NK-92 (cell line): ENCODE data around the gene ENOX1.

ENCODE experiments used
- DNase-seq: peaks from one replicate; lab custom pipeline; 2025; ENCODE audit not compliant: unreplicated experiment; lab: John Stamatoyannopoulos, UW

ENOX1 gene

GRCh38 chr13:43676320-43676719, 110.5 kb downstream of the ENOX1 start:
- DNase-seq = no peak

DNA sequence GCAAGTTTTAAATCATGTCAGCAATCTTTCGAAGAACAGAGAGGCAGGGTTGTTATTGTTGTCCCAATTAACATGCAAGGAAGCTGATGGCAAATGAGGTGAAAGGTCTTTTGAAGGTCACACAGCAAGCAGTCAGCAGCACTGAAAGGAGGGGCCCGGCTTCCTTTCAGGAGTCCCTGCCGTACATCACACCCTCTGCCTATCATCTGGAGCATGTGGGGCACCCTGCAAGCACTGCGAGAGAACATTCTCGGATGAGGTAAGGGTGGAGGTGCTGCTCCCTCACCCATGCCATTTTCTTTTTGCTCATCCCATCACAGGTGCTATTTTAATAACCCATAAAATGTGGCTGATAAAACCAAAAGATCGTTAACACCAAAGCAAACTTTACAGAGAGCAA, 111.2 kb downstream of the ENOX1 start:
- DNase-seq = no peak

DNA sequence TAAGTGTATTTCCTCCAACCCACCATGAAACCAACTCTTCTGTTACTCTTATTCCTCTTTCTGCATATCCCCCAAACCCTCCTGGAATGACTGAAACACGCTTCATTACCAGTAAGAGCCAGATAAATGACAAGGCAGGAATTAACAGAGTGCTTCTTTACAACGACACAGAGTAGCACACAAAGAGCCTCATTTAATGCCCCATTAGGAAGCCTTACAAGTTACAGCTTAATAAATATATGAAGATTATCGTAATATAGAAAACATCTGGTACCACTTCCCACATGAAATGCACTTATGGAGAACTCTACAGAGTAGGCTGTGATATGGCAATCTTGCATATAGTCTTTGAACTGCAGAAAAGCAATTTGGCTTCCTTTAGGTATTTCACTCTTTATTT, 116.8 kb downstream of the ENOX1 start:
- no peak for DNase-seq

- DNase-seq = no peak
These were observed 117.7 kb downstream of the ENOX1 start for GRCh38 chr13:43669101-43669500.

GRCh38 chr13:43666403-43666802, 120.4 kb downstream of the ENOX1 start:
- no peak for DNase-seq

DNA sequence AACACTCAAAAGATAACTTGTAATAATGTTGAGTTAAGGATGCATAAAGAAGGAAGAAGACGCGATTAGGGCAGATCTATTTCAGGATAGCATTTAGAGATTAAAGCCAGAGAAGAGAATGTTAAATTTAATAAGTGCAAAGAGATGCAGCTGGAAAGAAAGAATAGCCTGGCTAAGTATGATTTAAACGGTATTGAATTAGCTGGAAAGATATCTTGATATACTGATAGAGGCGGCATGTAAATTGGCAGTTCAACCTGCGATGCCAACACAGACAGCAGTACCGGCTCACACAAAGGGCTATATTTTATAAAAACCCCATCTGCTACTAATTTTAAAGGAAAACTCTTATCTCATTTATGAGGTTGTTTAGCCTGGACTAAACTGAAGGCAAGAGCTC, 121.4 kb downstream of the ENOX1 start:
- no peak for DNase-seq

DNA sequence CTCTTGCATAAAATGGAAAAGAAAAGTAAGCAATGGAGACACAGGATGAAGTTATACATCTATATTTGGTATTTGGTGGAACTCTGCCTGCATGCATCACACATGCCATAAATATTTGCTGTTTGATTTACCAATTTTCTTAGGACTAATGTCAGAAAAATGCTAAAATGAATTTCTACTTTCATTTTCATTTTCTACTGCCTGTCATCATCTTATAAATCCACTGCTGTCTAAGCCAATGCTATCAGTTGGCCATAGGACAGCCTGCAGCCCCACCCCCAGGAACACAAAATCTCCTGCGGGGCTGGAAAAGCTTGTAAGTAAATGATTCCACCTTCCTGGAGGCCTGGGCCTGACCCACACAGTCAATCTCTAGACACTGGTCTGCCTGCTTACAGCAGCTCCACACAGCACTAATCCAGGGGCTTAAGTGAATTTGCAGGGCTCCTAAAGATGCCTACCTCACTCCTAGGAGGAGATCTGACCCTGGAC, 122.0 kb downstream of the ENOX1 start:
- DNase-seq = no peak

DNA sequence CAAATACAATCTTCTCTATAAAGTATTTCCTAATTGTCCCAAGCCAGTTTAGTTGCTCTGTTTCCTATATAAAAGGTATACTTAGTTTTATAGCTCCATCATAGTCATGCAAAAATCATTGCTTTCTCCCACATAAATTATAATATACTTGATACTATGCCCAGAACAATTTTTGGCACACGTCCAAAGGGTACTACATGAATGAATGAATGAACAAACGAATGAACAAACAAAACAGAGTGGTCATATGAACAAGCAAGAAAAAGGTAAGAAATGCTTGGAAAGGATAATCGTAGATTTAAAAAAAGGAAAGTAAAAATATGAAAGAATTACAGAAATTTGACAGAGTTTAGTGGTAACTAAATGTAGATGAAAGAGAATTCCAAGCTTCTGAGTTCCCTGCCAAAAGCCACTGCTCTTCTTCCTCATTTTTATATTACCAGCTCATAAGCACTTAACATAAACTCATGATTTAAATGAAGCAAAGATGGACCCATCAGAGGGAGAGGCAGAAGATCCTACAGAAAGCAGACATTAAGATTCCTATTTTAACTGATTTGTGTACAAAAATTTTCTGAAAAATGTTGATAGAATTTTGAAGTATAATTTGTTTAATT, 123.2 kb downstream of the ENOX1 start:
- DNase-seq = no peak

DNA sequence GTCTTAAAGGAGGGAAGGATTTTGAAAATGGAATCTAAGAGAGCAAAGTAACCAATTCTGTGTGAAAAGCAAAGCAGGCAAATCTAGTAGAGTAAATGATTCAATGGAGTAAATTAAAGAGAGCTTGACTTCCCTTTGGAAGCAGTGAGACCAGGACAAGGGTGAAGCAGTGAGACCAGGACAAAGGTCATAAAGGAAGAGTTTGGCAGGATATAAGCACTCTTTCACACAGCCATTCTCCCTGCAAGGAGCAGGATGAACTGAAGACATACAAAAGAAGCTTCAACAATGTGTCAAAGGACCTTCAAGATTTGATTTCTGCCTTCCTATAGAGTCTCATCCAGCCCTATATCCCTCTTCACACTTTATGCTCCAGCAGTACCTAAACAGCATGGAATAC, 123.8 kb downstream of the ENOX1 start:
- DNase-seq = no peak

GRCh38 chr13:43661161-43661830, 125.5 kb downstream of the ENOX1 start:
- DNase-seq = no peak

GRCh38 chr13:43657485-43657884, 129.3 kb downstream of the ENOX1 start:
- no peak for DNase-seq

GRCh38 chr13:43653980-43654379, 132.8 kb downstream of the ENOX1 start:
- DNase-seq = no peak

GRCh38 chr13:43653395-43653794, 133.4 kb downstream of the ENOX1 start:
- no peak for DNase-seq

- no peak for DNase-seq
These were observed 134.0 kb downstream of the ENOX1 start for GRCh38 chr13:43652760-43653159.

DNA sequence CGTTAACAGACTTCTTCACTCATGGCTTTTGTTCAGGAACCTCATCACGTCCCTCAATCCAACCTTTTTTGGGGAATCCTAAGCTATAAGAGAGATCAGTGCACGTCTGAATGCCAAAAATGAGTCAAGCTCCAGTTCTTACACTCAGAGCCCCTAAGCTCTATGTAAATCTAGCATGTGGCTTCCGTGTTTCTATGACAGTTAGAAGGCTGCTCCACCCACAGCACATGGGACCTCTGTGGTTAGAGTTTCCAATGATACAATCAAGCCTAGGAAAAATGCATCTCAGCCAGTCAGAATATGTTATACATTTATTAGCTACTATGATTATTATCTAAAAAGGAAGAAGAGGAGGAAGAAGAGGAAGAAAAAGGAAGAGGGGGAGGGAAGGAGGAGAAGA, 135.9 kb downstream of the ENOX1 start:
- no peak for DNase-seq

GRCh38 chr13:43648733-43649132, 138.0 kb downstream of the ENOX1 start:
- DNase-seq = no peak

- no peak for DNase-seq
These were observed 139.3 kb downstream of the ENOX1 start for GRCh38 chr13:43647471-43647870.

GRCh38 chr13:43640476-43640875, 146.3 kb downstream of the ENOX1 start:
- DNase-seq = no peak

DNA sequence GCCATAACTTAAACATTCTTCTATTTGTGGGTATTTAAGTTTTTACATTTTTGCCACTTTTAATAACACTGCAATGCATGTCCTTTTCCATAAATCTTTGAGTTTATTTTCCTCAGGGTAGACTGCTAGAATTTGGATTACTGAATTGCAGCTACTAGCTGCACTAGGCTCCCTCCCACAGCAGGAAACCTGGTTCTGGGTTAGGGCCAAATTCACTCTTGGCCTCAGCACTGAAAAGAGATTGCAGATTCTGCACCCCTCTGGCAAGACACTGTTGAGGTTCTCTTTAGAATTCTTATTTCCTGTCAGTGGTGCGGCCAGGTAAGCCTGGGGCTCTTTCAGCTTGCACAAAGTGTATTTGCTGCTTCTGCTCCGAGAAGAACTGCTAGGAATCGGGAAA, 155.7 kb downstream of the ENOX1 start:
- no peak for DNase-seq

DNA sequence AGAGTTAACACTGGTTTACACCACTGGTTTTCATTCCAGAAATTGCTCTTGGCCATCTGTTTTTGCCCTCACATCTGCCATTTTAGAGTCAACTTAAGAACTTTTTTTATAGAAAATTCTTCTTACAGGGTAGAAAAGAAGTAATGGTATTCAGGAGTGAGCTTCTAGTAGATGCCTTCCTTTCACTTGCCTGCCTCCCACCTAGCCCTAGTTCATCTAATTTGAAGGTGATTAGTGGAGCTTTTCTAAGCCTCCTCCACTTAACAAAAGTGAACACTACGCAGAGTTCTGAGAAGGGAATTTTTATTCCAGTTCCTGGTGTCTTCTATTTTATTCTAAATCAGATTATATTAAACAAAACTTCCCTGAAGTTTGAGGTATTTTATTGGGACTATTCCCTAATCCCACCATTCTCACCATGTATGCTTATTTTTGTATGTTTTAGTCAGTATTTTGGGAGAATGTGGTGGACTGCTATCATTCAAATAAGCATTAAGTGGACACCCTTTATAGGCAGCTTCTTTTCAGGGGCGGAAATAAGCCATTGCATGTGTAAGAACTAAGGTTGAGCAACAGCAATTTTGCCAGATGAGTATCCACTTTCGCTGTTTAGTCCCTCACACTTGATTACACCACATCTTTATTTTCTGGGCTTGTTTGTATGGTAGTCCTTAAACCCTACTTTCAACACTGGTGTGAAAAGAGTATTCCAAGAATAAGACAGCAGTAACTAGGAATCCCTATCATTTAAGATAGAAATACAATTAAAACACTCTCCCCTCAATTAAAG, 156.9 kb downstream of the ENOX1 start:
- no peak for DNase-seq

GRCh38 chr13:43626994-43627393, 159.8 kb downstream of the ENOX1 start:
- no peak for DNase-seq

GRCh38 chr13:43614063-43614462, 172.7 kb downstream of the ENOX1 start:
- DNase-seq = no peak
